Activated B cell treated with CpG ODN at 0.5 μM for 24 hours (primary cell): ENCODE results near the gene CSF1R. TPM values are rescaled to one million over a fixed set of nuclear protein-coding genes. Genes with fewer than 3 reads are reported as not detected.

Experiments used
- ATAC-seq: fragments of 200-7000 bp; cut with Tn5 transposase; one replicate; pipeline ENCODE4 v1.10.0; 2021; ENCODE audit warnings: low read depth, mild to moderate bottlenecking, moderate library complexity
- CTCF ChIA-PET: fragments of 350-600 bp; sonication (Branson Sonifier 250); formaldehyde crosslinking; loops from one replicate; lab custom pipeline; 2021; ENCODE audit warnings: antibody characterized with exemption; lab: Charles Lee
- POLR2A ChIA-PET: fragments of 350-600 bp; sonication (Branson Sonifier 250); formaldehyde crosslinking; loops from one replicate; lab custom pipeline; 2021; ENCODE audit warnings: antibody characterized with exemption; lab: Charles Lee
- DNase-seq: peaks from one replicate; pipeline ENCODE4 v3.0.0; 2022
- H3K27ac Mint-ChIP-seq: one replicate; pipeline ENCODE4 v1.8.0; 2020; ENCODE audit warnings: mixed read lengths
- H3K27me3 Mint-ChIP-seq: one replicate; pipeline ENCODE4 v1.8.0; 2021; ENCODE audit warnings: mixed read lengths
- H3K36me3 Mint-ChIP-seq: one replicate; pipeline ENCODE4 v1.8.0; 2021; ENCODE audit warnings: low read depth, mixed read lengths
- H3K4me1 Mint-ChIP-seq: one replicate; pipeline ENCODE4 v1.8.0; 2021; ENCODE audit warnings: mixed read lengths
- H3K4me3 Mint-ChIP-seq: one replicate; pipeline ENCODE4 v1.8.0; 2020; ENCODE audit warnings: mild to moderate bottlenecking, mixed read lengths
- H3K9me3 Mint-ChIP-seq: one replicate; pipeline ENCODE4 v1.8.0; 2020; ENCODE audit warnings: mixed read lengths
- CTCF ChIP-seq: fragments of 200-600 bp; IDR thresholded peaks from one replicate; pipeline ENCODE4 v1.8.0; 2022; ENCODE audit warnings: antibody characterized with exemption, mild to moderate bottlenecking
- intact Hi-C: fragments of 100-400 bp; cut with micrococcal nuclease; formaldehyde crosslinking; loops from one replicate; pipeline ENCODE4 v1.15.1; 2024
- total RNA-seq: library from RNA; stranded (reverse); gene quantifications from 2 replicates; pipeline ENCODE4 v1.2.3, GENCODE V29; 2022

The CSF1R gene
- total RNA-seq, 1 donor from 2014 or later: 0.44 TPM

DNA sequence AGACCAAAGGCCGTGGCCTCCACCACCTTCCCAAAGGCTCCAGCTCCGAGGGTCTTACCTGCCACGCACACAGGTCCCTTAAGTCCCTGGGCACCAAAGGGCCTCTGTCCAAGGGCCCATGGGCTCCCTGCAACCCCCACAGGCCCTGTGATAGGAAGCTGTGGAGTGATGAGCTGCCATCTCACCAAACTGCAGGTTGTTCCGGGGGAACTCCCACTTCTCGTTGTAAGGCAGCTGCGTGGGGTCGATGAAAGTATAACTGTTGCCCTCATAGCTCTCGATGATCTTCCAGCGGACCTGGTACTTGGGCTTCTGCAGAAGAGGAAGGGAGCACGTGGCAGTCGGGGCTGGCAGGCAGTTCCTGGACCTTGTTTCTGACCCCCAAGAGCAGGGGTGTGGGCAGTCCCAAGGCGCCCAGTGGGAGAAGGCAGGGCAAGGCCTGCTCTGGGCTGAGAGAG lies 24.8 kb downstream of the CSF1R start:
- ChIA-PET POLR2A (no interaction called here), CTCF (interaction anchor here (0.5 kb wide), 1 partner anchor 158 kb away, joined by 3 read pairs; no protein-coding TSS in a partner anchor)
- Mint-ChIP-seq H3K4me3 (no peak overlapping the region), H3K36me3 (no peaks in the 10 kb centered on the region), H3K4me1 (peaks cover 10% of the 10 kb centered on the region), H3K9me3 (no peaks in the 10 kb centered on the region), H3K27me3 (peaks cover 4% of the 10 kb centered on the region), H3K27ac (no peak overlapping the region)
- no peak for ATAC-seq
- no peak for DNase-seq
- no peak for TF ChIP-seq CTCF
- intact Hi-C loops: no loop called here

DNA sequence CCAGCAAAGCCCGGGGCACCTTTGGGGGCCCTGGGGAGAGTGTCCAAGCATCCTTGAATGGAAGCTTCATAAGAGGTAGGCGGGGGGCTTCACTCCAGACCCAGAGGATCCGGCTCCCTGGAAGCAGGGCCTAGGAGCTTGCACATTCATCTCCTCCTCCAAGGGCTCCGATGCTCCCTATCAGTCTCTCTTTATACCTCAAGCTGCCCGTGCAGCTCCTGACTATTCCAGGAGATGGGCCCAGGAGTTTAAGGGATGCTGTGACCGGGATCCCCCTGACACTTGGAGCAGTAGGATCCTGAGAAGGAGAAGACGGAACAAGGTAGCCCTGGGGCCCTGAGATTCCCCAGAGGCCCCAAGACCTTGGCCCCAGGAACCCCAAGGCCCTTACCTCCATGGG lies 25.9 kb downstream of the CSF1R start:
- H3K4me3 Mint-ChIP-seq: no peak overlapping the region
- TF ChIP-seq CTCF: no peak
- DNase-seq (no peak), ATAC-seq (no peak)
- peaks cover 1% of the 10 kb centered on the region for H3K36me3 Mint-ChIP-seq
- ChIA-PET POLR2A (no interaction called here), CTCF (no interaction called here)
- no peaks in the 10 kb centered on the region for H3K9me3 Mint-ChIP-seq
- peaks cover 1% of the 10 kb centered on the region for H3K27me3 Mint-ChIP-seq
- peaks cover 3% of the 10 kb centered on the region for H3K4me1 Mint-ChIP-seq
- H3K27ac Mint-ChIP-seq: no peak overlapping the region
- intact Hi-C loops: no loop called here

DNA sequence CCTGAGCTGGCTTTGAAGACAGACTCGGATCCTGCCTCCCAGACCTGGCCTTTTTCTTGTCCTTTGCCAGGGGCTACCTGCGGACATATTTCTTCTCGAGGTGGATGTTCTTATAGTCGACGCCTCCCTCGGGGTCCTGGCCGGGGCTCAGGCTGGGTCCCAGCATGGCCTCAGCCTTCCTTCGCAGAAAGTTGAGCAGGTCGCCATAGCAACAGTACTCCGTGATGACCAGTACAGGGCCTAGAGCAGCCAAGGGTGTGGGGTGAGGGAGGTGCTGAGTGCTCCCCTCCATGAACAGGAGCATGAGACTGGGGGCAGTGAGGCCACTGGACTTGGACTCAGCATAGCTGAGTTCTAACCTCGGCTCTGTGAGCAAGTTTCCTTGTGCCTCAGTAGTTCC lies 26.7 kb downstream of the CSF1R start:
- intact Hi-C loops: no loop called here
- ATAC-seq: no peak
- no peak overlapping the region for H3K4me3 Mint-ChIP-seq
- peaks cover 3% of the 10 kb centered on the region for H3K4me1 Mint-ChIP-seq
- ChIA-PET CTCF (no interaction called here), POLR2A (no interaction called here)
- H3K36me3 Mint-ChIP-seq: peaks cover 8% of the 10 kb centered on the region
- no peak for TF ChIP-seq CTCF
- H3K27me3 Mint-ChIP-seq: no peaks in the 10 kb centered on the region
- no peak overlapping the region for H3K27ac Mint-ChIP-seq
- no peaks in the 10 kb centered on the region for H3K9me3 Mint-ChIP-seq
- DNase-seq: no peak

DNA sequence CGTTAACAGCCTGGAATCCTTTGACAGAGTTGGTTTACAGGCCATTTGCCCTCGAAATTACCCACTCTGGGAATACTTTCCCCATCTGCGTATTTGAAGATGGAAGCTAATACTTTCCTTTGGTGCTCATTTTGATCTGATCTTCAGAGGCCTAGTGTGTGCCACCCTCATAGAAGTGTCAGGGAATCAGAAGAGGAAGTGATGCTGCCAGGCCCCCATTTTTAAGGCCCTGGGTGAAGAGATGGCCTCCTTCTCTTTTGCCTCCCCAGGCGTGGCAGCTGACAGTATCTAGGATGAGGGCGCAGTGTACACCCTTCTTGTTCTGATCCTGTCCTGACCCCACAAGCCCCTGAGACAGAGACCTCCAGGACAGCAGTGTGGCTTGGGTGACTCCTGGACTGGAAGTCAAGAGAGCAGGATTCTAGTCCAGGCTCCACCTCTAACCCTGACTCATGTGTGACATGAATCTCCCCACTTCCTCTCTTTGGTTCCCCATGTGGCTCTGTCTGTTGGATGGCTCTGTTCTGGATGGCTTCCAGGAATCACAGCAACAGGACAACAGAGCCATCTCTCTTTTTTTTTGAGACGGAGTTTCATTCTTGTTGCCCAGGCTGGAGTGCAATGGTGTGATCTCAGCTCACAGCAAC lies 27.8 kb downstream of the CSF1R start:
- no peak for ATAC-seq

GRCh38 chr5:150057996-150058395 lies 28.4 kb downstream of the CSF1R start:
- ATAC-seq (no peak), DNase-seq (no peak)
- ChIA-PET CTCF (no interaction called here), POLR2A (no interaction called here)
- no peak for TF ChIP-seq CTCF
- Mint-ChIP-seq H3K9me3 (no peaks in the 10 kb centered on the region), H3K27ac (no peak overlapping the region), H3K4me1 (peaks cover 3% of the 10 kb centered on the region), H3K4me3 (no peak overlapping the region), H3K27me3 (no peaks in the 10 kb centered on the region), H3K36me3 (peaks cover 24% of the 10 kb centered on the region)
- intact Hi-C loops: no loop called here

More for the DNA sequence above, 27.8 kb downstream of the CSF1R start:
- ChIA-PET POLR2A (no interaction called here), CTCF (no interaction called here)
- peaks cover 18% of the 10 kb centered on the region for H3K36me3 Mint-ChIP-seq
- TF ChIP-seq CTCF: no peak
- intact Hi-C loops: no loop called here
- peaks cover 3% of the 10 kb centered on the region for H3K4me1 Mint-ChIP-seq
- H3K27ac Mint-ChIP-seq: no peak overlapping the region
- H3K9me3 Mint-ChIP-seq: no peaks in the 10 kb centered on the region
- DNase-seq: no peak
- no peaks in the 10 kb centered on the region for H3K27me3 Mint-ChIP-seq
- H3K4me3 Mint-ChIP-seq: no peak overlapping the region
